ENCODE results near the gene PLAA.

The PLAA gene

GRCh38 chr9:26940779-26941178 is 6.3 kb downstream of the PLAA start:
- H3K4me1 ChIP-seq (ENCODE audit: control insufficient read depth in 1 of 2, insufficient read depth in 2 of 2, low read length in 2 of 2): peaks cover 2 to 7% of the 10 kb centered on the region in 2 experiments
- WGBS (ENCODE audit: extremely low coverage, insufficient coverage, insufficient read length): no CpG with 5 or more reads among the region's 1 CpG
- no peaks in the 10 kb centered on the region for H3K9me3 ChIP-seq (ENCODE audit: insufficient read depth, low read depth, low read length)
- no peak for DNase-seq
- H3K79me2 ChIP-seq (ENCODE audit: control insufficient read depth, insufficient read depth, low read length, poor library complexity): peaks cover 9% of the 10 kb centered on the region
- no peak overlapping the region for H2BK12ac ChIP-seq (ENCODE audit: low read length)
- H3K36me3 ChIP-seq (ENCODE audit: control insufficient read depth in 1 of 2, insufficient read depth in 2 of 2, low read length in 2 of 2): peaks cover 2 to 3% of the 10 kb centered on the region in 2 experiments
- H2BK120ac ChIP-seq (ENCODE audit: insufficient read depth, low read length, poor library complexity): no peak overlapping the region
- H4K8ac ChIP-seq (ENCODE audit: low read depth, low read length): no peak overlapping the region
- no peak overlapping the region for H3K4ac ChIP-seq (ENCODE audit: low read depth, low read length)
- no peak overlapping the region for H3K9ac ChIP-seq (ENCODE audit: low read length)
- H3K27me3 ChIP-seq (ENCODE audit: insufficient read depth, low read length): no peaks in the 10 kb centered on the region
- H3K23ac ChIP-seq (ENCODE audit: low read length): no peak overlapping the region
- H4K91ac ChIP-seq (ENCODE audit: low read depth, low read length): no peak overlapping the region
- no peak overlapping the region for H2AK5ac ChIP-seq (ENCODE audit: low read length)
- no peak overlapping the region for H2AFZ ChIP-seq (ENCODE audit: insufficient read depth, low read length, poor library complexity)
- H4K12ac ChIP-seq (ENCODE audit: low read depth, low read length): no peak overlapping the region
- no peak overlapping the region for H3K27ac ChIP-seq (ENCODE audit: low read depth, low read length)
- no peak overlapping the region for H3K4me2 ChIP-seq (ENCODE audit: low read length)
- H3K4me3 ChIP-seq (ENCODE audit: low read depth, low read length): no peak overlapping the region
- no peak overlapping the region for H3K18ac ChIP-seq (ENCODE audit: low read length)
- no peak overlapping the region for H3K14ac ChIP-seq (ENCODE audit: low read length)
- no peaks in the 10 kb centered on the region for H3K79me1 ChIP-seq (ENCODE audit: low read length)
- no peak overlapping the region for H2BK5ac ChIP-seq (ENCODE audit: low read depth, low read length, poor library complexity)

GRCh38 chr9:26939955-26940711 is 6.9 kb downstream of the PLAA start:
- no CpG with 5 or more reads among the region's 3 CpGs for WGBS (ENCODE audit: extremely low coverage, insufficient coverage, insufficient read length)
- Histone ChIP-seq H4K91ac (ENCODE audit: low read depth, low read length) (no peak overlapping the region), H2AK5ac (ENCODE audit: low read length) (no peak overlapping the region), H2BK5ac (ENCODE audit: low read depth, low read length, poor library complexity) (no peak overlapping the region), H3K36me3 (ENCODE audit: control insufficient read depth in 1 of 2, insufficient read depth in 2 of 2, low read length in 2 of 2) (peaks cover 2 to 3% of the 10 kb centered on the region in 2 experiments), H2BK120ac (ENCODE audit: insufficient read depth, low read length, poor library complexity) (no peak overlapping the region), H3K14ac (ENCODE audit: low read length) (no peak overlapping the region), H4K12ac (ENCODE audit: low read depth, low read length) (no peak overlapping the region), H3K79me2 (ENCODE audit: control insufficient read depth, insufficient read depth, low read length, poor library complexity) (peaks cover 6% of the 10 kb centered on the region), H3K79me1 (ENCODE audit: low read length) (no peaks in the 10 kb centered on the region), H3K4ac (ENCODE audit: low read depth, low read length) (peak overlapping the region; percentile 33), H4K8ac (ENCODE audit: low read depth, low read length) (no peak overlapping the region), H3K27ac (ENCODE audit: low read depth, low read length) (no peak overlapping the region), H3K27me3 (ENCODE audit: insufficient read depth, low read length) (no peaks in the 10 kb centered on the region), H2AFZ (ENCODE audit: insufficient read depth, low read length, poor library complexity) (no peak overlapping the region), H3K18ac (ENCODE audit: low read length) (no peak overlapping the region), H3K4me1 (ENCODE audit: control insufficient read depth in 1 of 2, insufficient read depth in 2 of 2, low read length in 2 of 2) (peaks cover 0 to 5% of the 10 kb centered on the region in 2 experiments), H3K4me2 (ENCODE audit: low read length) (no peak overlapping the region), H3K23ac (ENCODE audit: low read length) (no peak overlapping the region), H3K4me3 (ENCODE audit: low read depth, low read length) (no peak overlapping the region), H2BK12ac (ENCODE audit: low read length) (no peak overlapping the region), H3K9ac (ENCODE audit: low read length) (no peak overlapping the region), H3K9me3 (ENCODE audit: insufficient read depth, low read depth, low read length) (no peaks in the 10 kb centered on the region)
- DNase-seq: no peak

GRCh38 chr9:26937816-26938371 is 9.1 kb downstream of the PLAA start:
- peaks cover 1 to 2% of the 10 kb centered on the region in 2 experiments for H3K36me3 ChIP-seq (ENCODE audit: control insufficient read depth in 1 of 2, insufficient read depth in 2 of 2, low read length in 2 of 2)
- H3K4ac ChIP-seq (ENCODE audit: low read depth, low read length): peak overlapping the region; percentile 83
- peaks cover 2% of the 10 kb centered on the region for H3K79me2 ChIP-seq (ENCODE audit: control insufficient read depth, insufficient read depth, low read length, poor library complexity)
- H2AK5ac ChIP-seq (ENCODE audit: low read length): no peak overlapping the region
- no peak overlapping the region for H3K9ac ChIP-seq (ENCODE audit: low read length)
- no peak overlapping the region for H2BK120ac ChIP-seq (ENCODE audit: insufficient read depth, low read length, poor library complexity)
- peaks cover 0 to 4% of the 10 kb centered on the region in 2 experiments for H3K4me1 ChIP-seq (ENCODE audit: control insufficient read depth in 1 of 2, insufficient read depth in 2 of 2, low read length in 2 of 2)
- no peak overlapping the region for H3K4me2 ChIP-seq (ENCODE audit: low read length)
- no peak overlapping the region for H2BK12ac ChIP-seq (ENCODE audit: low read length)
- H4K12ac ChIP-seq (ENCODE audit: low read depth, low read length): no peak overlapping the region
- H3K79me1 ChIP-seq (ENCODE audit: low read length): no peaks in the 10 kb centered on the region
- WGBS (ENCODE audit: extremely low coverage, insufficient coverage, insufficient read length): no CpG with 5 or more reads among the region's 3 CpGs
- H4K8ac ChIP-seq (ENCODE audit: low read depth, low read length): no peak overlapping the region
- H3K14ac ChIP-seq (ENCODE audit: low read length): no peak overlapping the region
- H3K9me3 ChIP-seq (ENCODE audit: insufficient read depth, low read depth, low read length): no peaks in the 10 kb centered on the region
- H2BK5ac ChIP-seq (ENCODE audit: low read depth, low read length, poor library complexity): no peak overlapping the region
- no peak overlapping the region for H3K23ac ChIP-seq (ENCODE audit: low read length)
- no peak overlapping the region for H2AFZ ChIP-seq (ENCODE audit: insufficient read depth, low read length, poor library complexity)
- H3K27ac ChIP-seq (ENCODE audit: low read depth, low read length): no peak overlapping the region
- H4K91ac ChIP-seq (ENCODE audit: low read depth, low read length): no peak overlapping the region
- H3K27me3 ChIP-seq (ENCODE audit: insufficient read depth, low read length): no peaks in the 10 kb centered on the region
- no peak overlapping the region for H3K4me3 ChIP-seq (ENCODE audit: low read depth, low read length)
- no peak for DNase-seq
- no peak overlapping the region for H3K18ac ChIP-seq (ENCODE audit: low read length)

- Histone ChIP-seq H3K79me2 (ENCODE audit: control insufficient read depth, insufficient read depth, low read length, poor library complexity) (peaks cover 2% of the 10 kb centered on the region), H3K9me3 (ENCODE audit: insufficient read depth, low read depth, low read length) (no peaks in the 10 kb centered on the region), H2AK5ac (ENCODE audit: low read length) (no peak overlapping the region)
Observed at GRCh38 chr9:26935847-26936246, 11.2 kb downstream of the PLAA start.

More at GRCh38 chr9:26935847-26936246, 11.2 kb downstream of the PLAA start:
- Histone ChIP-seq H3K23ac (ENCODE audit: low read length) (no peak overlapping the region), H4K91ac (ENCODE audit: low read depth, low read length) (no peak overlapping the region), H3K36me3 (ENCODE audit: control insufficient read depth in 1 of 2, insufficient read depth in 2 of 2, low read length in 2 of 2) (peaks cover 1 to 5% of the 10 kb centered on the region in 2 experiments), H3K79me1 (ENCODE audit: low read length) (no peaks in the 10 kb centered on the region), H3K4ac (ENCODE audit: low read depth, low read length) (no peak overlapping the region), H3K9ac (ENCODE audit: low read length) (no peak overlapping the region), H2BK12ac (ENCODE audit: low read length) (no peak overlapping the region), H4K12ac (ENCODE audit: low read depth, low read length) (no peak overlapping the region), H3K18ac (ENCODE audit: low read length) (no peak overlapping the region), H3K27ac (ENCODE audit: low read depth, low read length) (no peak overlapping the region), H3K4me3 (ENCODE audit: low read depth, low read length) (no peak overlapping the region), H3K14ac (ENCODE audit: low read length) (no peak overlapping the region), H2BK5ac (ENCODE audit: low read depth, low read length, poor library complexity) (no peak overlapping the region), H2BK120ac (ENCODE audit: insufficient read depth, low read length, poor library complexity) (no peak overlapping the region), H4K8ac (ENCODE audit: low read depth, low read length) (no peak overlapping the region), H3K27me3 (ENCODE audit: insufficient read depth, low read length) (no peaks in the 10 kb centered on the region), H2AFZ (ENCODE audit: insufficient read depth, low read length, poor library complexity) (no peak overlapping the region), H3K4me1 (ENCODE audit: control insufficient read depth in 1 of 2, insufficient read depth in 2 of 2, low read length in 2 of 2) (peaks cover 0 to 4% of the 10 kb centered on the region in 2 experiments), H3K4me2 (ENCODE audit: low read length) (no peak overlapping the region)
- DNase-seq: no peak
